ENCODE data around the gene RDH11.
"Not testable (repeated sequence)": the region's sequence is repeated elsewhere in the genome, so short reads cannot be mapped to it uniquely, and the experiment has no call there.

- TF ChIP-seq POLR2AphosphoS5, TAF1, POLR2A, SPI1, POU2F2 (IDR thresholded peaks at IDR 0.05; ENCODE audit: low read depth, low read length): not testable (repeated sequence)
Observed at GRCh38 chr14:67709346-67709745, 13.8 kb upstream of the RDH11 start.
